CD4-positive, CD25-positive, alpha-beta regulatory T cell (primary cell): ENCODE results near the gene PYHIN1. TPM values are rescaled to one million over a fixed set of nuclear protein-coding genes. Genes with fewer than 3 reads are reported as not detected.
A peak's percentile ranks its signal among the peaks of the same experiment; 100 is the strongest.

Experiments
- ATAC-seq, 2 donors: fragments of 150-1000 bp; cut with Tn5 transposase; one replicate each; pipeline ENCODE4 v1.10.0; 2021; ENCODE audit warnings: low read depth in 2 of 2, moderate number of reproducible peaks in 2 of 2, moderate library complexity in 1 of 2
- DNase-seq, 3 donors: peaks; one replicate each; pipeline versions ENCODE4 v3.0.0 to v3.0.0-alpha.2; 2012 to 2022; ENCODE audit warnings: mixed read lengths in 1 of 3
- H3K27ac ChIP-seq: one replicate; pipeline ENCODE4 v1.7.0; 2013; ENCODE audit warnings: mild to moderate bottlenecking, low read length; ENCODE audit not compliant: insufficient read depth, poor library complexity, severe bottlenecking
- H3K27me3 ChIP-seq: one replicate; pipeline ENCODE4 v1.7.0; 2013; ENCODE audit warnings: low read length; ENCODE audit not compliant: control insufficient read depth, insufficient read depth
- H3K36me3 ChIP-seq: one replicate; pipeline ENCODE4 v1.7.0; 2013; ENCODE audit warnings: mild to moderate bottlenecking, low read length, moderate library complexity; ENCODE audit not compliant: control insufficient read depth, insufficient read depth
- H3K4me1 ChIP-seq: 2 replicates; pipeline ENCODE4 v1.7.0; 2013; ENCODE audit warnings: mild to moderate bottlenecking, low read length; ENCODE audit not compliant: insufficient read depth, control insufficient read depth, poor library complexity, severe bottlenecking
- H3K4me3 ChIP-seq: one replicate; pipeline ENCODE4 v1.7.0; 2013; ENCODE audit warnings: low read depth, mild to moderate bottlenecking, low read length, moderate library complexity
- H3K9me3 ChIP-seq, 2 experiments: 1 replicate in 1 of 2; 2 replicates in 1 of 2; pipeline ENCODE4 v1.7.0; 2013; ENCODE audit warnings: low read length in 2 of 2, mild to moderate bottlenecking in 1 of 2, moderate library complexity in 1 of 2; ENCODE audit not compliant: control insufficient read depth in 2 of 2
- H3K27ac Mint-ChIP-seq, 3 donors: one replicate each; pipeline ENCODE4 v1.8.0; 2020 to 2022; ENCODE audit warnings: mild to moderate bottlenecking in 3 of 3, mixed read lengths in 3 of 3, moderate library complexity in 2 of 3
- H3K27me3 Mint-ChIP-seq: one replicate; pipeline ENCODE4 v1.8.0; 2022; ENCODE audit warnings: mild to moderate bottlenecking, mixed read lengths
- H3K36me3 Mint-ChIP-seq: one replicate; pipeline ENCODE4 v1.8.0; 2020; ENCODE audit warnings: mixed read lengths
- H3K4me1 Mint-ChIP-seq, 4 donors: one replicate each; pipeline ENCODE4 v1.8.0; 2020 to 2022; ENCODE audit warnings: mixed read lengths in 4 of 4, mild to moderate bottlenecking in 1 of 4
- H3K4me3 Mint-ChIP-seq, 4 donors: one replicate each; pipeline ENCODE4 v1.8.0; 2020 to 2022; ENCODE audit warnings: mild to moderate bottlenecking in 4 of 4, mixed read lengths in 4 of 4, moderate library complexity in 3 of 4
- H3K9me3 Mint-ChIP-seq, 7 donors: one replicate each; pipeline ENCODE4 v1.8.0; 2020 to 2022; ENCODE audit warnings: mixed read lengths in 7 of 7, mild to moderate bottlenecking in 3 of 7, moderate library complexity in 2 of 7
- polyA plus RNA-seq, 4 donors: library from polyadenylated mRNA; unstranded; fragments of 300-500 nt; fragmentation: Illumina TruSeq; gene quantifications; one replicate each; pipeline ENCODE4 v1.2.3, GENCODE V29; 2021
- total RNA-seq: library from RNA; stranded (reverse); gene quantifications from one replicate; pipeline ENCODE4 v1.2.3, GENCODE V29; 2022

Gene PYHIN1
- total and polyA plus RNA-seq, 5 donors from 2014 or later = 97.3 to 112 (median 98.6) TPM

DNA sequence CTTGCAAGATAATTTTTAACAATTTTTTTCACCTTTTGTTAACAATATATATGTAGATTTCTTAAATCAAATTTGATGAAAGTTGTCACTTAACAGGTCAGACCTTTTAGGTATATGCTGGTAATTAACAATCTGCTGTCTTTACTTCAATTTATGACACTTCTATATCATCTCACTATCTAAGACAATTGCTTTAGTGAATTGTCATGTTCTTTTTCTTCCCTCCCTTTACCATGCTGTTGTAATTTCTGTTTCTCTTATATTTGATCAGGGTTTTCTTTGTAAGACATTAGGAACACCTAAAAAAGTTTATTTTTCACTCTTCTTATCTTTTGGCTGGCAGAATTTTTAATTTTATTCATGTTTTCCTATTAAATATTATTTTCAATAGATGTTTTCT is 80.4 kb downstream of the PYHIN1 start:
- Histone ChIP-seq H3K4me3 (peak overlapping the region; percentile 100), H3K27me3 (no peaks in the 10 kb centered on the region), H3K36me3 (peaks cover 18% of the 10 kb centered on the region), H3K9me3 (no peaks in the 10 kb centered on the region), H3K27ac (peak overlapping the region; percentile 87), H3K4me1 (peaks cover 54% of the 10 kb centered on the region)
- ATAC-seq (no peak), DNase-seq (no peak)
- Mint-ChIP-seq H3K27me3 (no peaks in the 10 kb centered on the region), H3K4me1 (peaks cover 35 to 71% (median 55%) of the 10 kb centered on the region in 4 donors), H3K27ac (peak overlapping the region; percentile 79 to 93 (median 87)), H3K9me3 (peaks cover 0 to 3% (median 0%) of the 10 kb centered on the region in 7 donors), H3K4me3 (peak overlapping the region; percentile 84 to 97 (median 96)), H3K36me3 (peaks cover 37% of the 10 kb centered on the region)

DNA sequence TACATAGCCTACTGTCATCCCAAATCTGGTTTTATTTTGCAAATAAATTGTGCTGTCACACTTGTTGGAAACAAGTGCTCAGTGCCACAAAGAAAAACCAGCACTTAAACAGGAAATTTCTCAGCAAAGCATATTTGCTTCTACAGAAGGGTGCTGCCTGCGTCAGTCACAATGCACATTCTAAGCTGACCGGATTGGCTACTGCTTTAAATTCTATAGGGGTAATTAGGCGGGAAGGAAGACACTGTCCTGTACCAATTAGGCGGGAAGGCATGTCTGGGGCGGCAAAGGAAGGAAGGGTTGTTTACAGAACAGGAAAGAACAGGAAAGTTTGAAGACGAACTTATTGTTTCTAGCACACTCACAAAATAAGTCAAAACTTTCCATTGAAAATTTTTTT is 81.1 kb downstream of the PYHIN1 start:
- Histone ChIP-seq H3K27ac (peak overlapping the region; percentile 87), H3K4me3 (peak overlapping the region; percentile 100), H3K27me3 (no peaks in the 10 kb centered on the region), H3K9me3 (no peaks in the 10 kb centered on the region), H3K36me3 (peaks cover 23% of the 10 kb centered on the region), H3K4me1 (peaks cover 59% of the 10 kb centered on the region)
- Mint-ChIP-seq H3K27me3 (no peaks in the 10 kb centered on the region), H3K36me3 (peaks cover 40% of the 10 kb centered on the region), H3K27ac (peak overlapping the region; percentile 87 to 96 (median 96)), H3K4me3 (peak overlapping the region; percentile 84 to 97 (median 96)), H3K4me1 (peaks cover 38 to 68% (median 54%) of the 10 kb centered on the region in 4 donors), H3K9me3 (peaks cover 0 to 3% (median 0%) of the 10 kb centered on the region in 7 donors)
- peak; percentile 36 to 90 (median 66) for DNase-seq
- ATAC-seq = peak; percentile 21

DNA sequence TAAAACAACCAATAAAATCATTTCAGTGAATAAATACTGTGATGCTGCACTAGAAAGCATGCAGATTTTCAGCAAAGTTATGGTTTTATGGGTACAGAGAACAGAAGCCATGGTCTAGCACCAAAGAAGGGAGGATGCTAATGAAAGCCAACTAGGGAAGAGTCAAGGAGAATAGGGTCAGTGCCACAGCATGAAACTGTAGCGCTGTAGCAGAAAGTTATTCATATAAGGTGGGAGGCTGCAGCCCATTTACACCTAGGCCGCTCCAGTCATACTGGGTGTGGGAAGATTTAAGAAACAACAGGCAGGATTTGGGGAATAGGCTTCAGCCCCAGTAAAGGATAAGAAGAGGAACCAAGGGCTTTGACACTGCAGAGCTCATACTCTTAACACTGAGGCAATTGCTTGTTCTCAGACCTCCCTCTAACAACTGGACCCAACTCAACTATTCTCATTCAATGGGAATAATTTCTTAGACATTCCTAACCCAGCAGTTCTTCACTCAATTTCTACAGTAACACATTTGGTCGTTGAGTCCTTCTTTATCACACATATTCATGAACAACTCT is 82.7 kb downstream of the PYHIN1 start:
- H3K4me3 ChIP-seq = peak overlapping the region; percentile 100
- DNase-seq (no peak), ATAC-seq (no peak)
- H3K36me3 Mint-ChIP-seq = peaks cover 48% of the 10 kb centered on the region
- H3K9me3 Mint-ChIP-seq = peaks cover 0 to 3% (median 0%) of the 10 kb centered on the region in 7 donors
- peak overlapping the region; percentile 87 to 96 (median 96) for H3K27ac Mint-ChIP-seq
- H3K9me3 ChIP-seq = no peaks in the 10 kb centered on the region
- H3K27me3 ChIP-seq = no peaks in the 10 kb centered on the region
- no peaks in the 10 kb centered on the region for H3K27me3 Mint-ChIP-seq
- H3K36me3 ChIP-seq = peaks cover 39% of the 10 kb centered on the region
- H3K27ac ChIP-seq = peak overlapping the region; percentile 87
- peak overlapping the region; percentile 84 to 97 (median 96) for H3K4me3 Mint-ChIP-seq
- peaks cover 36 to 67% (median 50%) of the 10 kb centered on the region in 4 donors for H3K4me1 Mint-ChIP-seq
- peaks cover 60% of the 10 kb centered on the region for H3K4me1 ChIP-seq

- peak overlapping the region; percentile 87 for H3K27ac ChIP-seq
- no peaks in the 10 kb centered on the region for H3K9me3 ChIP-seq
- peak overlapping the region; percentile 84 to 97 (median 96) for H3K4me3 Mint-ChIP-seq
- ATAC-seq (no peak), DNase-seq (no peak)
- peak overlapping the region; percentile 76 to 96 (median 87) for H3K27ac Mint-ChIP-seq
- H3K4me1 Mint-ChIP-seq = peaks cover 36 to 68% (median 52%) of the 10 kb centered on the region in 4 donors
- H3K36me3 ChIP-seq = peaks cover 44% of the 10 kb centered on the region
- peaks cover 55% of the 10 kb centered on the region for H3K4me1 ChIP-seq
- peaks cover 55% of the 10 kb centered on the region for H3K36me3 Mint-ChIP-seq
- no peaks in the 10 kb centered on the region for H3K27me3 Mint-ChIP-seq
- peak overlapping the region; percentile 100 for H3K4me3 ChIP-seq
- peaks cover 0 to 3% (median 0%) of the 10 kb centered on the region in 7 donors for H3K9me3 Mint-ChIP-seq
- H3K27me3 ChIP-seq = no peaks in the 10 kb centered on the region
Observed at GRCh38 chr1:159014851-159015250, 83.5 kb downstream of the PYHIN1 start.

GRCh38 chr1:159015440-159015909 is 84.1 kb downstream of the PYHIN1 start:
- Mint-ChIP-seq H3K27ac (peak overlapping the region; percentile 77 to 89 (median 87)), H3K36me3 (peaks cover 55% of the 10 kb centered on the region), H3K9me3 (peaks cover 0 to 3% (median 0%) of the 10 kb centered on the region in 7 donors), H3K4me3 (peak overlapping the region; percentile 74 to 95 (median 86)), H3K27me3 (no peaks in the 10 kb centered on the region), H3K4me1 (peaks cover 36 to 74% (median 58%) of the 10 kb centered on the region in 4 donors)
- DNase-seq (peak; percentile 55 to 92 (median 60)), ATAC-seq (peak; percentile 99)
- H3K27me3 ChIP-seq = no peaks in the 10 kb centered on the region
- H3K4me1 ChIP-seq = peaks cover 60% of the 10 kb centered on the region
- H3K36me3 ChIP-seq = peaks cover 50% of the 10 kb centered on the region
- peak overlapping the region; percentile 87 for H3K27ac ChIP-seq
- peak overlapping the region; percentile 100 for H3K4me3 ChIP-seq
- H3K9me3 ChIP-seq = no peaks in the 10 kb centered on the region

GRCh38 chr1:159023723-159024122 is 92.4 kb downstream of the PYHIN1 start:
- Mint-ChIP-seq H3K9me3 (no peaks in the 10 kb centered on the region), H3K36me3 (peaks cover 70% of the 10 kb centered on the region), H3K27me3 (no peaks in the 10 kb centered on the region), H3K4me1 (peaks cover 53 to 86% (median 72%) of the 10 kb centered on the region in 4 donors), H3K27ac (no peak overlapping the region), H3K4me3 (no peak overlapping the region)
- Histone ChIP-seq H3K4me3 (no peak overlapping the region), H3K27ac (no peak overlapping the region), H3K4me1 (peaks cover 37% of the 10 kb centered on the region), H3K27me3 (no peaks in the 10 kb centered on the region), H3K36me3 (peaks cover 77% of the 10 kb centered on the region), H3K9me3 (no peaks in the 10 kb centered on the region)
- ATAC-seq (no peak), DNase-seq (no peak)

GRCh38 chr1:159025043-159025442 is 93.7 kb downstream of the PYHIN1 start:
- Mint-ChIP-seq H3K36me3 (peaks cover 73% of the 10 kb centered on the region), H3K4me3 (peak overlapping the region in 1 of 4 donors; percentile 4), H3K27ac (peak overlapping the region in 1 of 3 donors; percentile 72), H3K27me3 (no peaks in the 10 kb centered on the region), H3K4me1 (peaks cover 54 to 87% (median 71%) of the 10 kb centered on the region in 4 donors), H3K9me3 (peaks cover 0 to 7% (median 0%) of the 10 kb centered on the region in 7 donors)
- Histone ChIP-seq H3K36me3 (peaks cover 79% of the 10 kb centered on the region), H3K27ac (no peak overlapping the region), H3K27me3 (no peaks in the 10 kb centered on the region), H3K9me3 (peaks cover 0 to 1% of the 10 kb centered on the region in 2 experiments), H3K4me1 (peaks cover 34% of the 10 kb centered on the region), H3K4me3 (no peak overlapping the region)
- ATAC-seq = no peak
- DNase-seq = no peak
